Panc1 (cell line): ENCODE results near the gene ARHGEF28. TPM values are rescaled to one million over a fixed set of nuclear protein-coding genes. Genes with fewer than 3 reads are reported as not detected.

Source experiments
- ATAC-seq: fragments of 200-7000 bp; cut with Tn5 transposase; 2 replicates; pipeline ENCODE4 v1.9.1; 2020; ENCODE audit warnings: mild to moderate bottlenecking, moderate library complexity
- BruUV-seq: library from RNA; stranded (reverse); fragments of 400-500 nt; replicated peaks from 2 replicates; lab custom pipeline; 2021; lab: Mats Ljungman, UMichigan
- CTCF ChIA-PET: fragments of 300-600 bp; sonication (Branson Sonifier 250); formaldehyde crosslinking; loops from one replicate; lab custom pipeline; 2022; ENCODE audit warnings: antibody characterized with exemption; lab: Charles Lee
- POLR2A ChIA-PET: fragments of 300-600 bp; sonication (Branson Sonifier 250); formaldehyde crosslinking; loops from one replicate; lab custom pipeline; 2022; ENCODE audit warnings: antibody characterized with exemption; lab: Charles Lee
- DNase-seq: peaks from one replicate; pipeline ENCODE4 v3.0.0-alpha.2; 2010; ENCODE audit warnings: low read depth, low spot score
- H3K27ac ChIP-seq: 2 replicates; pipeline ENCODE4 v1.5.1; 2011; ENCODE audit warnings: mild to moderate bottlenecking, low read length, inconsistent platforms
- H3K27me3 ChIP-seq: fragments of 200-500 bp; sonication (Bioruptor generic); 2 replicates; pipeline ENCODE4 v1.6.0; 2014; ENCODE audit warnings: low read length, inconsistent platforms; ENCODE audit not compliant: control insufficient read depth, insufficient read depth
- H3K36me3 ChIP-seq: fragments of 200-500 bp; sonication (Bioruptor generic); 2 replicates; pipeline ENCODE4 v1.5.1; 2014; ENCODE audit warnings: inconsistent platforms, mild to moderate bottlenecking, low read length, moderate library complexity; ENCODE audit not compliant: control insufficient read depth, insufficient read depth
- H3K4me1 ChIP-seq: 2 replicates; pipeline ENCODE4 v1.5.1; 2011; ENCODE audit warnings: inconsistent platforms, mild to moderate bottlenecking, low read length, moderate library complexity; ENCODE audit not compliant: control insufficient read depth, insufficient read depth
- H3K4me3 ChIP-seq, 2 experiments: 2 replicates each; pipeline ENCODE4 v1.5.1; 2011 to 2012; ENCODE audit warnings: low read depth in 2 of 2, low read length in 2 of 2, mild to moderate bottlenecking in 2 of 2, inconsistent platforms in 1 of 2, moderate library complexity in 1 of 2
- H3K9me3 ChIP-seq: fragments of 200-500 bp; sonication (Bioruptor generic); 2 replicates; pipeline ENCODE4 v1.5.1; 2014; ENCODE audit warnings: low read depth, mild to moderate bottlenecking, inconsistent platforms, low read length, moderate library complexity; ENCODE audit not compliant: control insufficient read depth, insufficient read depth
- POLR2AphosphoS5 ChIP-seq: IDR thresholded peaks from 2 replicates; pipeline ENCODE4 v1.6.1; 2012; ENCODE audit warnings: mild to moderate bottlenecking, low read depth, low read length, moderate library complexity
- SIN3A ChIP-seq: IDR thresholded peaks from 2 replicates; pipeline ENCODE4 v1.6.1; 2012; ENCODE audit warnings: low read depth, mild to moderate bottlenecking, low read length, moderate library complexity, borderline replicate concordance; ENCODE audit not compliant: insufficient read depth
- TCF7L2 ChIP-seq: IDR thresholded peaks from 2 replicates; pipeline ENCODE4 v1.6.1; 2011; ENCODE audit warnings: mild to moderate bottlenecking, low read depth, low read length, inconsistent platforms
- in situ Hi-C: cut with HindIII; loops from 2 replicates; pipeline ENCODE4 v1.10.0; 2016; ENCODE audit warnings: low sequenced_read_pairs, low pct_unique_long_range_greater_than_20kb
- intact Hi-C: fragments of 100-400 bp; cut with micrococcal nuclease; formaldehyde crosslinking; loops from one replicate; pipeline ENCODE4 v1.10.0; 2022; ENCODE audit not compliant: unreplicated experiment
- total RNA-seq: library from RNA; stranded (reverse); gene quantifications from one replicate; pipeline ENCODE4 v1.2.1, GENCODE V29; 2021; ENCODE audit not compliant: unreplicated experiment
- TF ChIP-seq, protein P1 (sequence below), 2 experiments: IDR thresholded peaks; 2 replicates each; pipeline ENCODE4 v1.6.1; 2011 to 2012; ENCODE audit warnings: low read depth in 2 of 2, control low read depth in 1 of 2, low read length in 1 of 2, mild to moderate bottlenecking in 1 of 2, moderate library complexity in 1 of 2; ENCODE audit not compliant: insufficient read depth in 1 of 2
- TF ChIP-seq, protein P2 (sequence below): fragments of 450-650 bp; IDR thresholded peaks from 2 replicates; pipeline ENCODE4 v1.5.1; 2017; ENCODE audit warnings: mild to moderate bottlenecking

The ARHGEF28 gene
- total RNA-seq, 1 experiment from 2014 or later = 34.8 TPM

DNA sequence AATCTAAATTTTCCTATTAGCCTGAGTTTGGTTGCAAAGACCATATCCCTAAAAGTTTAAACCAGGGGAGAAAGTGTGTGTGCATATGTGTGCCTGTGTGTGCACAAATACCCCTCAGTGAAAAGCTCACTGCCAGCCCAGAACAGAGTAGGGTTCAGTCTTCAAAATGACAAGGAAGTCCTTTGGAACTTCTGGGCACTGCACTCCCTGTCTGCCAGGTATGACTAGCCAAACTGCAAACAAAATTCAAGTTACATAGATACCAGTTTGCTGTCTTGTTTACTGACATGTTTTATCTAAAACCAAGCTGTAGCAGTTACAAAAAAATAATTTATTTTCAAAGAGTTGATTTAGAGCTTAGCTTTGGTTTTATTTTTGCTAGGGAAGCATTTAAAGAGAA lies 100.1 kb downstream of the ARHGEF28 start:
- ChIA-PET CTCF (no interaction called here), POLR2A (no interaction called here)

DNA sequence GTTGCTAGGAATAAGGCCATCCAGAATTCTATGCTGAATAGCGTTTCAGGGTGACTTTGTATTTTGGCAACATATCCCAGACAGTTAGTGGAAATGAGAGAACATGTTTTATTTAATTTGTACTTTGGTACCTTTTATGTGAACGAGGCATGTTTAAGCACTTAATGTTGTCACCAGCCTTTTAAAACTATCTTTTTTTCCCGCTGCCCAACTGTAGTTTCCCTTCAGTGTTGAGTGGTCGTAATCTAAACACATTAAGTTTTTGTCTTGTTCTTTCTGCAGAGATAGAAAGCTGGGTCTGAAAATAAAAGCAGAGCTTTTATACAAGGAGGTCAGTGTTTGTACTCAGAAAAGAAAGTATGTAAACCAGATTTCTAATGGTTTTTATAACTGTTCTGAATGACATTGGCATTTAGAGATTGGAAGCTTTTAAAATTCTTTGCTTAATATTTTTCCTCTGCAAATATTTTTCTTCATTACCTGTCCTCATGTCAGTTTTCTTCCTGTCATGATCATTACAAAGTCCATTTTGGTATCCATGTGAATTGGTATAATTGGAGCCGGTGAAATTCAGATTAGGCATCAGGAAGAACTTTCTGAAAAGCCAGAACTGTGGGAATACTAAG lies 100.7 kb downstream of the ARHGEF28 start:
- no TSS peak for BruUV-seq
- CTCF ChIA-PET = no interaction called here
- no peak for DNase-seq

More for the DNA sequence above, 100.1 kb downstream of the ARHGEF28 start:
- H3K4me1 ChIP-seq = peaks cover 19% of the 10 kb centered on the region
- H3K4me3 ChIP-seq = no peak overlapping the region
- intact Hi-C loops = no loop called here
- ATAC-seq = no peak
- DNase-seq = no peak
- no TSS peak for BruUV-seq
- TF ChIP-seq TCF7L2 = no peak
- TF ChIP-seq, protein P1, sequence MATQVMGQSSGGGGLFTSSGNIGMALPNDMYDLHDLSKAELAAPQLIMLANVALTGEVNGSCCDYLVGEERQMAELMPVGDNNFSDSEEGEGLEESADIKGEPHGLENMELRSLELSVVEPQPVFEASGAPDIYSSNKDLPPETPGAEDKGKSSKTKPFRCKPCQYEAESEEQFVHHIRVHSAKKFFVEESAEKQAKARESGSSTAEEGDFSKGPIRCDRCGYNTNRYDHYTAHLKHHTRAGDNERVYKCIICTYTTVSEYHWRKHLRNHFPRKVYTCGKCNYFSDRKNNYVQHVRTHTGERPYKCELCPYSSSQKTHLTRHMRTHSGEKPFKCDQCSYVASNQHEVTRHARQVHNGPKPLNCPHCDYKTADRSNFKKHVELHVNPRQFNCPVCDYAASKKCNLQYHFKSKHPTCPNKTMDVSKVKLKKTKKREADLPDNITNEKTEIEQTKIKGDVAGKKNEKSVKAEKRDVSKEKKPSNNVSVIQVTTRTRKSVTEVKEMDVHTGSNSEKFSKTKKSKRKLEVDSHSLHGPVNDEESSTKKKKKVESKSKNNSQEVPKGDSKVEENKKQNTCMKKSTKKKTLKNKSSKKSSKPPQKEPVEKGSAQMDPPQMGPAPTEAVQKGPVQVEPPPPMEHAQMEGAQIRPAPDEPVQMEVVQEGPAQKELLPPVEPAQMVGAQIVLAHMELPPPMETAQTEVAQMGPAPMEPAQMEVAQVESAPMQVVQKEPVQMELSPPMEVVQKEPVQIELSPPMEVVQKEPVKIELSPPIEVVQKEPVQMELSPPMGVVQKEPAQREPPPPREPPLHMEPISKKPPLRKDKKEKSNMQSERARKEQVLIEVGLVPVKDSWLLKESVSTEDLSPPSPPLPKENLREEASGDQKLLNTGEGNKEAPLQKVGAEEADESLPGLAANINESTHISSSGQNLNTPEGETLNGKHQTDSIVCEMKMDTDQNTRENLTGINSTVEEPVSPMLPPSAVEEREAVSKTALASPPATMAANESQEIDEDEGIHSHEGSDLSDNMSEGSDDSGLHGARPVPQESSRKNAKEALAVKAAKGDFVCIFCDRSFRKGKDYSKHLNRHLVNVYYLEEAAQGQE (IDR thresholded peaks at IDR 0.05; ENCODE audit: insufficient read depth in 1 of 2, low read depth in 2 of 2, low read length in 1 of 2) = no peak
- TF ChIP-seq, protein P2, sequence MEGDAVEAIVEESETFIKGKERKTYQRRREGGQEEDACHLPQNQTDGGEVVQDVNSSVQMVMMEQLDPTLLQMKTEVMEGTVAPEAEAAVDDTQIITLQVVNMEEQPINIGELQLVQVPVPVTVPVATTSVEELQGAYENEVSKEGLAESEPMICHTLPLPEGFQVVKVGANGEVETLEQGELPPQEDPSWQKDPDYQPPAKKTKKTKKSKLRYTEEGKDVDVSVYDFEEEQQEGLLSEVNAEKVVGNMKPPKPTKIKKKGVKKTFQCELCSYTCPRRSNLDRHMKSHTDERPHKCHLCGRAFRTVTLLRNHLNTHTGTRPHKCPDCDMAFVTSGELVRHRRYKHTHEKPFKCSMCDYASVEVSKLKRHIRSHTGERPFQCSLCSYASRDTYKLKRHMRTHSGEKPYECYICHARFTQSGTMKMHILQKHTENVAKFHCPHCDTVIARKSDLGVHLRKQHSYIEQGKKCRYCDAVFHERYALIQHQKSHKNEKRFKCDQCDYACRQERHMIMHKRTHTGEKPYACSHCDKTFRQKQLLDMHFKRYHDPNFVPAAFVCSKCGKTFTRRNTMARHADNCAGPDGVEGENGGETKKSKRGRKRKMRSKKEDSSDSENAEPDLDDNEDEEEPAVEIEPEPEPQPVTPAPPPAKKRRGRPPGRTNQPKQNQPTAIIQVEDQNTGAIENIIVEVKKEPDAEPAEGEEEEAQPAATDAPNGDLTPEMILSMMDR = no peak
- TF ChIP-seq SIN3A = no peak
- no peak for TF ChIP-seq POLR2AphosphoS5
- H3K27me3 ChIP-seq = no peaks in the 10 kb centered on the region
- H3K36me3 ChIP-seq = no peaks in the 10 kb centered on the region
- in situ Hi-C loops = no loop called here
- no peaks in the 10 kb centered on the region for H3K9me3 ChIP-seq
- H3K27ac ChIP-seq = no peak overlapping the region

More for the DNA sequence above, 100.7 kb downstream of the ARHGEF28 start:
- peaks cover 19% of the 10 kb centered on the region for H3K4me1 ChIP-seq
- POLR2A ChIA-PET = no interaction called here
- in situ Hi-C loops = no loop called here
- no peaks in the 10 kb centered on the region for H3K36me3 ChIP-seq
- TF ChIP-seq, protein P1 (IDR thresholded peaks at IDR 0.05; ENCODE audit: insufficient read depth in 1 of 2, low read depth in 2 of 2, low read length in 1 of 2) = no peak
- TF ChIP-seq, protein P2 = no peak
- TF ChIP-seq SIN3A (no peak), TCF7L2 (no peak)
- intact Hi-C loops = no loop called here
- no peak overlapping the region for H3K27ac ChIP-seq
- no peak overlapping the region for H3K4me3 ChIP-seq
- H3K9me3 ChIP-seq = no peaks in the 10 kb centered on the region
- no peak for ATAC-seq
- H3K27me3 ChIP-seq = no peaks in the 10 kb centered on the region
